ENCODE measurements around the gene GMDS.

GRCh38 chr6:1810880-1811279 lies 434.5 kb downstream of the GMDS start:
- no peak for TF ChIP-seq ZC3H10 (CRISPR knock-in tag; IDR thresholded peaks at IDR 0.05)
- no peak for TF ChIP-seq ZNF565 (CRISPR knock-in tag; conservative IDR thresholded peaks at IDR 0.05; ENCODE audit: low read depth)
- TF ChIP-seq RARB (CRISPR knock-in tag; IDR thresholded peaks at IDR 0.05): no peak

All from SK-N-SH treated with all-trans-retinoic acid at 6 μM for 48 hours (cell line).